ENCODE measurements around the gene ADRA2B. TPM values are rescaled to one million over a fixed set of nuclear protein-coding genes. Genes with fewer than 3 reads are reported as not detected.
A peak's percentile ranks its signal among the peaks of the same experiment; 100 is the strongest.

ADRA2B gene
- total and polyA plus RNA-seq, 12 donors = 1.5 to 7.3 (median 3.4) TPM

- Histone ChIP-seq H3K4me3 (no peak overlapping the region), H3K36me3 (no peaks in the 10 kb centered on the region), H3K27me3 (no peaks in the 10 kb centered on the region), H3K9me3 (peaks cover 0 to 29% (median 10%) of the 10 kb centered on the region in 11 donors), H3K27ac (no peak overlapping the region), H3K4me1 (peaks cover 0 to 21% (median 0%) of the 10 kb centered on the region in 9 donors)
- no peak for DNase-seq
- WGBS, 2 donors = 85 to 86% methylated on average over 2 of the region's 2 CpGs
- intact Hi-C loops (cut with DNase I) = loop anchor here in 1 of 10 donors (5.0 kb wide), 1 partner anchor 42 kb away; the partner anchor contains the start of gene ADRA2B
- no peak for ATAC-seq
- no peak for TF ChIP-seq CTCF (IDR thresholded peaks at IDR 0.05)
Observed at GRCh38 chr2:96075199-96075771, 41.1 kb downstream of the ADRA2B start.

GRCh38 chr2:96074156-96074555 lies 42.2 kb downstream of the ADRA2B start:
- DNase-seq (no peak), ATAC-seq (no peak)
- peaks cover 0 to 21% (median 0%) of the 10 kb centered on the region in 9 donors for H3K4me1 ChIP-seq
- no peak overlapping the region for H3K4me3 ChIP-seq
- WGBS, 2 donors = 76 to 80% methylated on average over 6 of the region's 6 CpGs
- H3K27me3 ChIP-seq = no peaks in the 10 kb centered on the region
- intact Hi-C loops (cut with DNase I) = loop anchor here in 2 of 10 donors (5.0 kb wide), 1 partner anchor 43 kb away; the partner anchor contains the start of gene ADRA2B (in 2 of the 2)
- no peaks in the 10 kb centered on the region for H3K36me3 ChIP-seq
- H3K27ac ChIP-seq = no peak overlapping the region
- peaks cover 0 to 29% (median 10%) of the 10 kb centered on the region in 11 donors for H3K9me3 ChIP-seq
- no peak for TF ChIP-seq CTCF (IDR thresholded peaks at IDR 0.05)

DNA sequence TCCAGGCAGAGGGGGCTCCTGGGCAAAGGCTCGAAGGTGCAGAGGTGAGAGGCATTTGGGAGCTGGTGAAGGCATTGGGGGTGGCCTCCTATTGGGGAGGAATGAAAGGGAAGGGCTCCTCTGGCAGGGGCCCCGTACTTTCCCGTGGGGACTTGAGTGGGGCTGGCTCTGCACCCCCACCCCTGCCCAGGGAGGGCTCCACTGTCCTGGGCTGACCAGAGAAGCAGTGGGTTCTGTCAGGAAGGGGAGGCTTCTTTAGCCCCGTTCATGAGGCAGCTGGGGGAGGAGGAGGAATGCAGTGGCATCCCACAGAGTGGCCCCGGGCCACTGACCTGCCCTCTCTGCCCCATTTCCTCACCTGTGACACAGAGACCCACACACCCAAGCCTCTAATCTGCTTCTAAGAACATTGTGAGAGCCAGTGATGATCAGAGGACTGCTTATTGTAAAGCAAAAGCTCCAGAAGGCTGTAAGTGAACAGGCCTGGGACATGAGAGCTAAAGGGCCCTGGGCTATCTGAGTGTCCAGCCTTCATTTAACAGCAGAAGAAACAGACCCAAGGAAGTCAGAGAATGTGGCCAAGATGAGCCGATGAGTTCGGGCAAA lies 43.1 kb downstream of the ADRA2B start:
- H3K4me3 ChIP-seq = no peak overlapping the region
- no peaks in the 10 kb centered on the region for H3K27me3 ChIP-seq
- H3K9me3 ChIP-seq = peaks cover 0 to 29% (median 10%) of the 10 kb centered on the region in 11 donors
- no peak overlapping the region for H3K27ac ChIP-seq
- peaks cover 0 to 21% (median 0%) of the 10 kb centered on the region in 9 donors for H3K4me1 ChIP-seq
- WGBS, 2 donors = 72 to 89% methylated on average over 7 of the region's 7 CpGs
- DNase-seq (no peak), ATAC-seq (no peak)
- no peak for TF ChIP-seq CTCF (IDR thresholded peaks at IDR 0.05)
- no peaks in the 10 kb centered on the region for H3K36me3 ChIP-seq
- intact Hi-C loops (cut with DNase I) = loop anchor here in 2 of 10 donors (5.0 kb wide), 1 partner anchor 44 kb away; the partner anchor contains the start of gene ADRA2B (in 2 of the 2)

DNA sequence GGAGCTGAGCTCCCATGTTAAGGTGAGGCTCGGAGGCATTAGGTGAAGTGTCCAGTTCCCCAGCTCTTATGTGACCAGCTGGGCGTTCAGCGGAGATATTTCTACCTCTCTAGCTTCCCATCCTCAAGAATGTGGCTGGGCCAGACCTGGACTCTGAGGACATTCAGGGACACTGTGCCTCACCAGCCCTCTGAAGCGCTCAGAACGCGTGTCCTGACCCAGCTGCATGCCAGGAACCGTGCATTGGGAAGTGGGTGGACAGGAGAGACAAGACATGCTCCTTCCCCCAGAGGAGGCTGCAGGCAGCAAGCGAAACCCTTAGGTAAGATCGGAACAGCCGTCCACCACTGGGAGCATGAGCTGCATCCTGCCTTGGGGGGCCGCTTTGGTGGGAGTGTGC lies 43.6 kb downstream of the ADRA2B start:
- Histone ChIP-seq H3K27ac (peak overlapping the region in 1 of 10 donors; percentile 56), H3K9me3 (peaks cover 0 to 29% (median 10%) of the 10 kb centered on the region in 11 donors), H3K4me1 (peaks cover 0 to 21% (median 0%) of the 10 kb centered on the region in 9 donors), H3K36me3 (no peaks in the 10 kb centered on the region), H3K27me3 (no peaks in the 10 kb centered on the region), H3K4me3 (no peak overlapping the region)
- DNase-seq (no peak), ATAC-seq (peak in 3 of 8 donors; percentile 12 to 34 (median 17))
- no peak for TF ChIP-seq CTCF (IDR thresholded peaks at IDR 0.05)
- intact Hi-C loops (cut with DNase I) = loop anchor here in 2 of 10 donors (5.0 kb wide), 1 partner anchor 45 kb away; the partner anchor contains the start of gene ADRA2B (in 2 of the 2)
- 78 to 88% methylated on average over 11 of the region's 11 CpGs for WGBS, 2 donors

Measured in heart right ventricle (tissue), 16 donors.